Measurements from ENCODE around the gene SMNDC1.

Gene SMNDC1

GRCh38 chr10:110326351-110327032 is 21.8 kb upstream of the SMNDC1 start:
- no peak for DNase-seq

DNA sequence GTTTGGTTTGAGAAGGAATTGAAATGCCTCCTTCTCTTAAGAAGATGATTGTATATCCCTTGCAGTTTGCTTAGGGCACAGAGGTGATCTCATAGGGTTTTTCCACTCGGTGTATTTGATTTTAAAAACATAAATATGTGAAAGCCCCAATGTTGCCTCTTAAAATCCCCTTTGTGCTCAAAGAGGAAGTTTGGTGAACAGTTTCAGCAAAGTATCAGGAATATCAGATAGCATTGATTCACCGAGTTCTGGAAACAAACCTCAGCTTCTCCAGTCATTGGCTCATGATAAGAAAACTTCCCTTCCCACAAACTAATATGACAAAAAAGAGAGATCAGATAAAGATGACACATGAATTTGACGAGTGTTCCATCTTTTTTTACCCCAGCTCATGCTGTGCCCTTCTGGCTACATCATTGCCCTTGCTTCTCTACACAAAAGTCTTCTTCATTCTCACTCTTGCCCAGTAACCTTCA is 20.1 kb upstream of the SMNDC1 start:
- DNase-seq: no peak

GRCh38 chr10:110324201-110324804 is 19.6 kb upstream of the SMNDC1 start:
- no peak for DNase-seq

- DNase-seq: no peak
These were observed 18.8 kb upstream of the SMNDC1 start for GRCh38 chr10:110323503-110323902.

DNA sequence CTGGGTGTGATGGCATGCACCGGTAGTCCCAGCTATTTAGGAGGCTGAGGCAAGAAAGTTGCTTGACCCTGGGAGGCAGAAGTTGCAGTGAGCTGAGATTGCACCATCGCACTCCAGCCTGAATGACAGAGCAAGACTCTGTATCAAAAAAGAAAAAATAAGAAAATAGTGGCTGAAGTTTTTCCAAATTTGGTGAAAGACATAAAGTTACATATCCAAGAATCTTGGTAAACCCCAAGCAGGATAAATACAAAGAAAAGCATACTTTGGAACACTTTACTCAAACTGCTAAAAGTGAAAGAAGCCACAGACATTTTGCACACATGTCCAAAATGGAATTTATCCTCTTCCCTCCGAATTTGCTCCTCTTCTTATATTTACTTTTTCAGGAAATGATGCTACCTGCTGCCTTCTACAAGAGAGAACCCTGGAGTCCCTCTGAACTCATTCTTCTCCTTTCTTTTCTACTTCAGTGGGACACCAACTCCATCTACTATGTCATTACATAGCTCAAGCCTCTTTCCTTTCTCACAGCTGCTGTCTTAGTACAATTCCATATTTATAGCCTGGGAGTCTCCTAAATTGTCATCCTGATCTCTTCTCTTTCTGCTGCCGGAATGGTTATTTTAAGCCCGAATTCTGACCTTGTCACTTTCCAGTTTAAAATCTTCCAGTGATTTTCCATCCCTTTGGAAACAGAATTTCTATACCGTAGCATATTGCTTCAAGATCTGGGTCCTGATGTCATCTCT is 17.3 kb upstream of the SMNDC1 start:
- DNase-seq: no peak

DNA sequence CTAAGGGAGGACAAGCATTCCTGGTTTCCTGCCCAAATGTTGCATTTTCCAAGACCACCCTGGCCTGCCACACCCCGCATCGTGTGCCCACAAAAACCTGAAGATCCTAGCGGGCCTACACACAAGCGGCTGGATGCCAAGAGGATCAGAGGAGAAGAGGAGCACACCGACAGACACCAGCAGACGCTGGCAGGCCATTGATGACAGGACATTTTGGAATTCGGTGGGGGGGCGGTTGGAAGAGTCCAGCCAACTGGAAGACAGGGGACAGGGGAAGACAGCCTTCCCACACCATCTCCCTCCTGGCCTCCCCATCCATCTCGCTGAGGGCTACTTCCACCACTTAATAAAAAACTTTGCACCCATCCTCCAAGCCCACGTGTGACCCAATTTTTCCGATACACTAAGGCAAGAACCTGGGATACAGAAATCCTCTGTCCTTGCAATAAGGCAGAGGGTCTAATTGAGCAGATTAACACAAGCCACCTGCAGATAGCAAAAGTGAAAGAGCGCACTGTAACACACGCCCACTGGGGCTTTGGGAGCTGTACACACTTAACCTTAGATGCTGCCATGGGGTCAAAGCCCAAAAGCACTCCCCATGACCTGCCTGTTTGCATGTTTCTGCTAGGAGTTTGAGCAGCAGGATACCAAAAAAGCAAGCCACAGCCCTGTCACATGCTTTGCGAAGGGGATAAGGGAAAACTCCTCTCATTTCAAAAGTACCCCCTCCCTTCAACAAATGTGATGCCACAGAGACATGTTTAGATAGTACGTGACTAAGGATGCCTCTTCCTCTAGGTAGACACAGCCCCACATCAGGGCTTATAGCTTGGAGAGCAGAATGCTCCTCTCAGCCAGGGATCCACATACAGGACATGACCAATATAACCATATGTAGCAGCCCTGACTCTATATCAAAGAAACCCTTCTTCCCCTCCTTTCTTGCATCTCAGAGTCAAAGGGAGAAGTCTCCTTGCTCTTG is 13.4 kb upstream of the SMNDC1 start:
- no peak for DNase-seq

GRCh38 chr10:110313674-110314073 is 9.0 kb upstream of the SMNDC1 start:
- no peak for DNase-seq

- DNase-seq: no peak
These were observed 7.5 kb upstream of the SMNDC1 start for GRCh38 chr10:110312206-110312605.

GRCh38 chr10:110311357-110311949 is 6.7 kb upstream of the SMNDC1 start:
- DNase-seq: peak; percentile 66

DNA sequence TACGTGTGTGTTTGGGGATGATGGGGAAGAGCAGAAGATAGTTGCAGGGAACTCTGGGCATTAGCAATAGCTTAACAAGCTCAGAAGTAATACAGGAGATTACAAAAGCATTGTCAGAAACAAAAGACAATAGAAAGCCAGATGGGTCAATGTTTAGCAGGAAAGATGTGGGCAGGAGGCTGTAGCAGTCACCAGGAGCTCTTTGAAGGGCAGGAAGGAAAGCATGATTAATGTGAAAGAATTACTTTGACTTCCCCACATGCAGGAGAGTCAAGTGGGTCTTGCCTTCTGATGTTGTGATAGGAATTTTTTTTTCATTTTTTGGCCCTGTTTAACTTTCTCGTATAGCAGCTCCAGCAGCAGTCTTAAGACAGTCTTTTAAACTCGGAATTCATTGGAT is 6.0 kb upstream of the SMNDC1 start:
- DNase-seq: no peak

DNA sequence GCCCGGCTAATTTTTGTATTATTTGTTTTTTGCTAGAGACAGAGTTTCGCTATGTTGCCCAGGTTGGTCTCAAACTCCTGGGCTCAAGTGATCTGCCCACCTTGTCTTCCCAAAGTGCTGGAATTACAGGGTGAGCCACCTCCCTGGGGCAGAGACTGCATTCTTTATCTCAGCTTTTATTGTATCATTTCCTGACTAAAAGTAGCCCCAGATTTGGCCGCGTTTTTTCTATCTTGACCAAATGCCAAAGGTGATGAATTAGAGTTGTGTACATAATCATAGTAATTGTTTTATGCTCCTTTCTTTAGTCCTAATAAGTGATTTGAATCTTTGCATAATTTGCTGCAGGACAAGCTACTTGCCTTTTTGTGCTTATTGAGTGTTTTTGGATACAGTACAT is 3.1 kb upstream of the SMNDC1 start:
- DNase-seq: no peak

GRCh38 chr10:110306452-110306768 is 1.7 kb upstream of the SMNDC1 start:
- DNase-seq: no peak

GRCh38 chr10:110305767-110306451 is 1.2 kb upstream of the SMNDC1 start:
- peak; percentile 87 for DNase-seq

DNA sequence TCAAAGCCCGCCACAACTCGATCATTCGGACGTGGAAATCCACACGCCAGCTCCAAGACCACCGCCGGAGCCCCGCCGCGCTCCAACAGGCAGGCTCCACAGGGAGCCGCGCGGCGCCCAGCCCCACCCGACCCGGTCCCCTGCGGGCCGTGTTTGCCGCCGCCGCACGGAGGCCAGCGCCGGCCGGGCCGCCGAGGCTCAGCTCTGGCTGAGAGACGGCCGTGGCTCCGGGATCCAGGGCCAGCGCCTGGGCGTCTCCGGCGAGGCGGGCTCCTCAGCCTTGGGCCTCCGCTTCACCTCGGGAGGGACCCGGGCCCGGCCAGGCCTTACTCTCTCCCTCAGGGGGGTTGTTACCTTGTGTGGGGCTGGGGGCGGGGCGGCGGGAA is 333 bp downstream of the SMNDC1 start:
- no peak for DNase-seq

GRCh38 chr10:110303681-110304080 is 1.0 kb downstream of the SMNDC1 start:
- DNase-seq: no peak

GRCh38 chr10:110300486-110300986 is 4.2 kb downstream of the SMNDC1 start:
- DNase-seq: no peak

DNA sequence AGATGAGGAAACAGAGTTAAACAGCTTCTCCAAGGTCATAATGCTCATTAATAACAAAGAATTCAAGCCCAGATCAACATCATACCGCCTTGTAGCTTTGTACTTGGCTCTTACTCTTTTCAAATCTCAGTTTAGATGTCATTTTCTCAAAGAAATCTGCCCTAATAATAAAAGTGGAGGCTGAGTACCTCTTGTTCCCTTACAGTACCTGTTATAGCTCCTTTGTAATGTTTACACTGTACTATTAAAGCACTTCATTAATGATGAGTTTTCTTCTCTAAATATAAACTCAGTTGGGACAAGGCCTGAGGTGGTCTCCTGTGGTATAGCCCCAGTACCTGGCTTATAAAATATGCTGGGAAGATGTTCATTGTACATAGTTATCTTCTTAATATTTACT is 7.8 kb downstream of the SMNDC1 start:
- no peak for DNase-seq

DNA sequence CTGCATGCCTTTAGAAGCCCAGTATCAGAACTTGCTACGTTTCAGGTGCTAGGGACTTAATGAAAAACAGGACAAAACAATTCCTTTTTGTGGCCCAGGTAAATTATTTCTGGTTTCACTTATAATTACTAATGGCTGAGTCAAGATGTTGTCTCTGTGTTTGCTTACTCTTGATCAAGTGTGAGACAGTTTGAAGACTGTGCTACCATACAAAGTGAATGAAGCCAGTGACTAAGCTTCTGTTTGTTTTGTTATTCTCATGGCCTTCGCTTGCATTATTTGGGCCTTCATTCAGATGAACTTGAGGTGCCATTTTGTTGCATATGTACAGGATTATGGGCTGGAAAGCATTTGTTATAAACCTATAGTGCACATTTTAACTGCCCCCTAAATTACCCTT is 17.9 kb downstream of the SMNDC1 start:
- DNase-seq: no peak

DNA sequence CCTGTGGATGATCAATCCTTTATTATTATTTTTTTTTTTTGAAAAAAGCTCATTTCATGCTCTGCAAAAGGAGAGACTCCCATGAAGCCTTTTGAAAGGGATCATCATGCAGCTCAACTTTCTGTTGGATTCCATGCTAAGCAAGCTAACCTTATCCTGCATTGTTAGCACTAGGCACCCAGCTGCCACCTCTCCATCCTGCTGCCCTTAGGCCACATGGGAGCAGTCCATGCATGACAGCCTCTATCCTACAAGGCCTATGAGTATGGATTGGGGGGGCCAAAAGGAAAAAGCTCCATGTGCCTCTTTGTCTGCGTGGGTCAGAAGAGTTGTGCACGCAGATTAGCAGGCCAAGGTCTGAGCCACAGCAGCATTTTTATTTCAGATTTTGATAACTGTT is 19.2 kb downstream of the SMNDC1 start:
- DNase-seq: no peak

DNA sequence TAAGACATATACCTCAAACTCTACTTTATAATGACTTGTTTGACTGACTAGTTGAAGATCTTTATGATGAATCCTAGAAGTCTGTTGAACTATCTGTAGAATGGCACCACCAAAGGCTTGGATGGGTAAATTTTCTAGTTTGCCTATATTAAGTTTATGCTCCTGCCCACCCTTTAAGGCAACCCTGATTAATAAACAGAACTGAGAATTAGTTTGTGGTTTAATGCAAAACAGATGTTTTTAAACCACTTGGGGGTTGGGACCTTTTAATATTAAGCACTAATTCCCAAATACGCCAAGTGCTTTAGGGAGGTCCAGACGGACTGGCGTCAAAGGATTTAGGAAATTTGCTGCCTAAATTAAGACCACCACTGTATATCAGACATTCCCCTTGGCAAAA is 20.5 kb downstream of the SMNDC1 start:
- DNase-seq: no peak

GRCh38 chr10:110279407-110279986 is 25.2 kb downstream of the SMNDC1 start:
- peak; percentile 67 for DNase-seq

Data from CD4-positive, alpha-beta T cell treated with Interleukin-21 for 1 hour (primary cell).